Spleen (tissue), 7 donors: ENCODE measurements around the gene SMAD7.

ENCODE experiments used
- POLR2AphosphoS5 ChIP-seq, 3 donors: sonication (generic); formaldehyde crosslinking; IDR thresholded peaks; one replicate each; pipeline ENCODE4 v1.5.1; 2017; ENCODE audit warnings: antibody characterized with exemption in 3 of 3
- TF ChIP-seq, protein P1 (sequence below), 11 experiments: fragments of 200-600 bp in 7 of 11; fragments of 450-650 bp in 4 of 11; sonication (generic) in 4 of 11; IDR thresholded peaks in 8 of 11; conservative IDR thresholded peaks in 3 of 11; 1 replicate in 7 of 11; 2 replicates in 4 of 11; pipeline versions ENCODE4 v1.4.0 to v1.8.0; 2016 to 2021; ENCODE audit warnings: antibody characterized with exemption in 11 of 11, inconsistent platforms in 4 of 11, mild to moderate bottlenecking in 1 of 11
- donor health status: DM: no; HTN: no; CAD: no; lungs with moderate emphysema.
- donor health status: DM: no; HTN: no; CAD: no.
- donor health status: DM: no; HTN: no; CAD: no.

DNA sequence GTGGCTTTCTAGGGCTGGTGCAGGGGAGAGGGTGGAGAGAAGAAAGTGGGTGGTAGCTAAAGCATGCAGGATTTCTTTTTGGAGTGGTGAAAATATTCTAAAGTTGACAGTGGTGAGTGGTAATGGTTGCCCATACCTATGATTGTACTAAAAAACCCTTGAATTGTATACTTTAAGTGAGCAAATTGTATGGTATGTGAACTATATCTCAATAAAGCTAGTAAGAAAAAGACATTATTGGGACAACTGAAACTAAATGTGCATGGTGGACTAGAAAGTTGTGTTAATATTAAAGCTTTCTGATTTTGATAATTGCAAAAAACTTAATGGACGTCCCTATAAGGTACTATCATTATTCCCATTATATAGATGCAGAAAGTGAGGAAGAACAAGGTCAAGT is 50.3 kb downstream of the SMAD7 start:
- TF ChIP-seq POLR2AphosphoS5 (IDR thresholded peaks at IDR 0.05): no peak
- TF ChIP-seq, protein P1, sequence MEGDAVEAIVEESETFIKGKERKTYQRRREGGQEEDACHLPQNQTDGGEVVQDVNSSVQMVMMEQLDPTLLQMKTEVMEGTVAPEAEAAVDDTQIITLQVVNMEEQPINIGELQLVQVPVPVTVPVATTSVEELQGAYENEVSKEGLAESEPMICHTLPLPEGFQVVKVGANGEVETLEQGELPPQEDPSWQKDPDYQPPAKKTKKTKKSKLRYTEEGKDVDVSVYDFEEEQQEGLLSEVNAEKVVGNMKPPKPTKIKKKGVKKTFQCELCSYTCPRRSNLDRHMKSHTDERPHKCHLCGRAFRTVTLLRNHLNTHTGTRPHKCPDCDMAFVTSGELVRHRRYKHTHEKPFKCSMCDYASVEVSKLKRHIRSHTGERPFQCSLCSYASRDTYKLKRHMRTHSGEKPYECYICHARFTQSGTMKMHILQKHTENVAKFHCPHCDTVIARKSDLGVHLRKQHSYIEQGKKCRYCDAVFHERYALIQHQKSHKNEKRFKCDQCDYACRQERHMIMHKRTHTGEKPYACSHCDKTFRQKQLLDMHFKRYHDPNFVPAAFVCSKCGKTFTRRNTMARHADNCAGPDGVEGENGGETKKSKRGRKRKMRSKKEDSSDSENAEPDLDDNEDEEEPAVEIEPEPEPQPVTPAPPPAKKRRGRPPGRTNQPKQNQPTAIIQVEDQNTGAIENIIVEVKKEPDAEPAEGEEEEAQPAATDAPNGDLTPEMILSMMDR (IDR thresholded peaks at IDR 0.05 in 8 of 11, conservative IDR thresholded peaks at IDR 0.05 in 3 of 11): no peak
